ENCODE results near the gene C9orf72.

C9orf72 gene

DNA sequence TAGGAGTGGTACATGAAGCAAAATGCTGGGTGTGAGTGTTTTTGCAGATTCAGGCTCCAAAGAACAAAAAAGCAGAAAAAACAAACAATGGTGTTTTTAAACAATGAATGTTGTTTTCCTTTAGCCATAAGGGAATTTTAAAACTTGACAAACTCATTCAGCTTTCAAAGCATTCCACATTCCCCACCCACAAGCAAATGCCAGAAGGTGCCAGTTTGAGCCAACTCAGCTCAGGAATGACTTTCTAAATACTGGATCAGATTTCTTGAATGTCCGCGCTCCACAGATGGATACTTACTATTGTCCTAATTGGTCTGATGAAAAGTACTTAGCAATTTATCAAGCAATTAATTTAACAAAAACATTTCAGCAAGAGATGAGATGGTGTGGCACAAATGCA lies 30.8 kb downstream of the C9orf72 start:
- no peak overlapping the region for H3K4me3 ChIP-seq (ENCODE audit: insufficient read depth, low read depth, low read length, poor library complexity, severe bottlenecking)
- no peaks in the 10 kb centered on the region for H3K27me3 ChIP-seq (replicated peaks; ENCODE audit: control insufficient read depth, insufficient read depth, low read length, poor library complexity, severe bottlenecking)
- DNase-seq: no peak
- no peaks in the 10 kb centered on the region for H3K9me3 ChIP-seq (ENCODE audit: control insufficient read depth, low read length)
- H3K36me3 ChIP-seq (ENCODE audit: control insufficient read depth, insufficient read depth, low read length): peaks cover 4% of the 10 kb centered on the region
- H3K27ac ChIP-seq (ENCODE audit: insufficient read depth, low read length, poor library complexity, severe bottlenecking): no peak overlapping the region
- H3K4me1 ChIP-seq (ENCODE audit: control insufficient read depth, insufficient read depth, low read length, poor library complexity, severe bottlenecking): no peaks in the 10 kb centered on the region

DNA sequence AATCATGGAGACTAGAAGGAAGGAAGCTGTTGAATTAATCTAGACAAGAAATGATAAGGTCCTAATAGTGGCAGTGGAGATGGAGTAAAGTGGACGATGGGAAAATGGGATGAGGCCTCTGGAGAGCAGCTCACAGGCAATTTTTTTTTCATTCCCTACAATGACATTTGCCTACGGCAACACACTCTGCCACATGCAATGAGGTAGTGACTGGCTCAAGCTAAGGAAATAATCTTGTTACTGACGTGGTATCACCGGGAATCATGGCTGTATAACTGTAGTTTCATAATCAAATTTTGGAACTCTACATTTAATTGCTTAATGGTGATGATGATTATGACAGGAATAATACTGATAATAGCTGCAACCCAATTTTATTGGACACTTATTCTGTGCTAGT lies 31.5 kb downstream of the C9orf72 start:
- H3K4me1 ChIP-seq (ENCODE audit: control insufficient read depth, insufficient read depth, low read length, poor library complexity, severe bottlenecking): no peaks in the 10 kb centered on the region
- no peak overlapping the region for H3K27ac ChIP-seq (ENCODE audit: insufficient read depth, low read length, poor library complexity, severe bottlenecking)
- no peak overlapping the region for H3K4me3 ChIP-seq (ENCODE audit: insufficient read depth, low read depth, low read length, poor library complexity, severe bottlenecking)
- no peaks in the 10 kb centered on the region for H3K9me3 ChIP-seq (ENCODE audit: control insufficient read depth, low read length)
- DNase-seq: no peak
- peaks cover 4% of the 10 kb centered on the region for H3K36me3 ChIP-seq (ENCODE audit: control insufficient read depth, insufficient read depth, low read length)
- H3K27me3 ChIP-seq (replicated peaks; ENCODE audit: control insufficient read depth, insufficient read depth, low read length, poor library complexity, severe bottlenecking): no peaks in the 10 kb centered on the region

DNA sequence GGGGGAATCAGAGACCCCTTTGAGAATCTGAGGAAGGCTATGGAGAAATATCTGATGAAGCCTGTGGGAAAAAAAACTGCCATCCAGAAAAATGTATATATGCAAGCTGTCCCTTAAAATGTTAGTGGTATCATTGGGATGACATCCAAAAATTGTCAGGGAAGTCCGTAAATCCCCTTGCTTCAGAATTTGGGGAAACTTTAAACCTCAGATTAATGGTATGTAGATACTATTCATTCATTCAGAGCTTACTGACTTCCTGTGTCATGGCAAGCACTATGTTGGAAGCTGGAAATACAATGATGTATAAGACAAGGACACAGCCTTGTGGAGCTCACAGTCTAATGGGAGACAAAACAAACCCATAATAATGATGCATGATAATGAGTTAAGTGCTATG lies 32.8 kb downstream of the C9orf72 start:
- Histone ChIP-seq H3K4me1 (ENCODE audit: control insufficient read depth, insufficient read depth, low read length, poor library complexity, severe bottlenecking) (no peaks in the 10 kb centered on the region), H3K36me3 (ENCODE audit: control insufficient read depth, insufficient read depth, low read length) (peaks cover 4% of the 10 kb centered on the region), H3K27ac (ENCODE audit: insufficient read depth, low read length, poor library complexity, severe bottlenecking) (no peak overlapping the region), H3K9me3 (ENCODE audit: control insufficient read depth, low read length) (no peaks in the 10 kb centered on the region), H3K27me3 (replicated peaks; ENCODE audit: control insufficient read depth, insufficient read depth, low read length, poor library complexity, severe bottlenecking) (no peaks in the 10 kb centered on the region), H3K4me3 (ENCODE audit: insufficient read depth, low read depth, low read length, poor library complexity, severe bottlenecking) (no peak overlapping the region)
- DNase-seq: no peak

DNA sequence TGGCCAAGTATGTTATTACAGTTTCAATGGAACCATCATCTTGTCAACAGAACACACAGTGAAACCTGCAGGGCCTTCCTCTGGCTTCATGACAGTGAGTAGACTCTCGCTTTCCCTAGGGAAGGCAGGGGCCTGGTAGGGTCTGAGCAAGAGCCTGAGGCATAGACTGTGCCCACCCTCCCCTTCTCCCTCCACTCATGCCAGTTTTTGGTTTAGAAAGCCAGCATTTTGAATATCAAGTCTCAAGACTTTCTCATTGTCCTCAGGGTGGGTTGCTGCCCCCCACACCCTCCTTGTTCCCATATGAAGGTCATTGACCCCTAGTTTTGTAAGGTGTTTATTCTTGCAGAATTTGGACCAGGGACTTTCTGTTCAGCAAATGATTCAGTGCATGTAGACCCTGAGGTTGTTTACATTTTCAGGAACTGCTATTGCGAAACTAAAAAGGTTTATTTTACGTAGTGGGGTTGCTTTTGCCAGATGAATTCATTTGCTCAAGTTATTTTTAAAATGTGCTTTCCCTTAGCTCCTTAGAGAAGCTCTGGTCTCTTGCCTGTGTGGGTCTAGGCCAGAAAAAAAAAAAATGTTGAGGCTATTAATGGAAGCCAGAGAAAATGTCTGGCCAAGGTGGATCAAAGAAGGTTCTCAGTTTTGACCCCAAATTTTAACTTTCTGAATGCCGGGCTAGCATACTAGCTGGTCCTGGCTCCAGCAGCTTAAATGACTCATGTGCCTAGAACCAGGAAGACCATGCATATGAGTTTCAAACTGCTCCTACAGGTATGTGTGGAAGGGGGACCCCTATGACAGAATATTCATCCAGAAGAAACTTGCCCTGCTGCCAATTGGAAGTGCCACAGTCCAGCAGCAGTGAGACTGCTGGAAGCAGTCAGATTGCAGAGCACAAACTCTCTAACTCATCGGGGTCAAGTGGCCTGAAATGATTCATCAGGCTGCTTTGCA lies 33.5 kb downstream of the C9orf72 start:
- Histone ChIP-seq H3K4me3 (ENCODE audit: insufficient read depth, low read depth, low read length, poor library complexity, severe bottlenecking) (no peak overlapping the region), H3K36me3 (ENCODE audit: control insufficient read depth, insufficient read depth, low read length) (peaks cover 4% of the 10 kb centered on the region), H3K27ac (ENCODE audit: insufficient read depth, low read length, poor library complexity, severe bottlenecking) (no peak overlapping the region), H3K9me3 (ENCODE audit: control insufficient read depth, low read length) (no peaks in the 10 kb centered on the region), H3K4me1 (ENCODE audit: control insufficient read depth, insufficient read depth, low read length, poor library complexity, severe bottlenecking) (no peaks in the 10 kb centered on the region), H3K27me3 (replicated peaks; ENCODE audit: control insufficient read depth, insufficient read depth, low read length, poor library complexity, severe bottlenecking) (no peaks in the 10 kb centered on the region)
- no peak for DNase-seq

DNA sequence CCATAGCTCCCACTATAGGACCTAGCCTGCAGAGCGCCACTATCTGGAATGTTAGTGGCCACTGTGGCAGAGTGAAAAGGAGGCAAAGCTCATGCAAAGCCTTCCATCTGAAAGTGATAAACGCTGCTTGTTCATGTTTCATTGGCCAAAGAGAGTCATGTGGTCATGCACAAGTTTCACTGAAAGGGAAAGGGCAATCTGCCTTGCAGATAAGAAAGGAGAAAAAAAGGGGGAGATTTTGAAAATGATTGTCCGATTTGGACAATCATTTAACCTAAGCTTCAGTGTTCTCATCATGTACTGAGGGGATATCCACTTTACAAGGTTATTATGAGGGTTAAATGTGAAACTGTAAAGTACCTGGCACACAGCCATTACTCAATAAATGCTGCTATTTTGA lies 34.6 kb downstream of the C9orf72 start:
- no peaks in the 10 kb centered on the region for H3K27me3 ChIP-seq (replicated peaks; ENCODE audit: control insufficient read depth, insufficient read depth, low read length, poor library complexity, severe bottlenecking)
- no peak for DNase-seq
- no peaks in the 10 kb centered on the region for H3K4me1 ChIP-seq (ENCODE audit: control insufficient read depth, insufficient read depth, low read length, poor library complexity, severe bottlenecking)
- peaks cover 4% of the 10 kb centered on the region for H3K36me3 ChIP-seq (ENCODE audit: control insufficient read depth, insufficient read depth, low read length)
- H3K4me3 ChIP-seq (ENCODE audit: insufficient read depth, low read depth, low read length, poor library complexity, severe bottlenecking): no peak overlapping the region
- H3K9me3 ChIP-seq (ENCODE audit: control insufficient read depth, low read length): no peaks in the 10 kb centered on the region
- no peak overlapping the region for H3K27ac ChIP-seq (ENCODE audit: insufficient read depth, low read length, poor library complexity, severe bottlenecking)

DNA sequence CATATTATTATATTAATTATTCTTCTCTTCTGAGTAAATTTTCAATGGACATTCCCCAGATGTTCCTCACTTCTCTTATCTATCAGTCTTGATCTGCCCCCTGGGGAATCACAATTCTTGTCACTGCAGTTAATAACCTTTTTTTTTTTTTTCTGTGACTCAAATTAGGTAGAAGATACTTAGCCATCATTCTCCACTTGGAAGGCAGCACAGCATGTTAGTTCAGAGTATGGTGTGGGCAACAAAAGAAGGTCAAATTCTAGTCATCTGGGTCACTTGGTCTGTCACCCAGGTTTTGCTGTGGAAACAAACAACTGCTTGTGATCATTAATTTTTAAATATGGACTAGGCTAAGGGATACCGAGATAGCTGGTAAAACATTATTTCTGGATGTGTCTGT lies 35.5 kb downstream of the C9orf72 start:
- Histone ChIP-seq H3K27me3 (replicated peaks; ENCODE audit: control insufficient read depth, insufficient read depth, low read length, poor library complexity, severe bottlenecking) (no peaks in the 10 kb centered on the region), H3K9me3 (ENCODE audit: control insufficient read depth, low read length) (no peaks in the 10 kb centered on the region), H3K27ac (ENCODE audit: insufficient read depth, low read length, poor library complexity, severe bottlenecking) (no peak overlapping the region), H3K4me1 (ENCODE audit: control insufficient read depth, insufficient read depth, low read length, poor library complexity, severe bottlenecking) (no peaks in the 10 kb centered on the region), H3K4me3 (ENCODE audit: insufficient read depth, low read depth, low read length, poor library complexity, severe bottlenecking) (no peak overlapping the region), H3K36me3 (ENCODE audit: control insufficient read depth, insufficient read depth, low read length) (peaks cover 4% of the 10 kb centered on the region)
- no peak for DNase-seq

DNA sequence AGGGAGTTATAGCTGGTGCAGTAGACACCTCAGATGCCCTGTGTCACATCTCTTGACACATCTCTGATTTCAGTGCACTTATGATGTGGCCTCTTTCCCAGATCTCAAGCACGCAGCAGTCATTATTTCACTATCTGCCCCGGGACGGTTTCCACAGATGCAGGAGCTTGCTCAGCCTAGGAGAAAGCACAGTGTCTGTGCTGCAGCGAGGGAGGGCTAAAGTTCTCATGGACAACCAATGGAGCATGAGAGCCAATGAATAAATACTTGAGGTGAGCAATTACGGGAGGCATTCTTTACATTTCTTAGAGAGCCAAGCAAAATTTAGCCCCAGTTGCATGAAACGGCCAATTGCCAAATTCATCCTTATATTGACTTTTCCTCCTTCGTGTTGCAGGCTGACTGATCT lies 36.2 kb downstream of the C9orf72 start:
- H3K27me3 ChIP-seq (replicated peaks; ENCODE audit: control insufficient read depth, insufficient read depth, low read length, poor library complexity, severe bottlenecking): no peaks in the 10 kb centered on the region
- H3K9me3 ChIP-seq (ENCODE audit: control insufficient read depth, low read length): no peaks in the 10 kb centered on the region
- H3K36me3 ChIP-seq (ENCODE audit: control insufficient read depth, insufficient read depth, low read length): no peaks in the 10 kb centered on the region
- no peak for DNase-seq
- H3K4me3 ChIP-seq (ENCODE audit: insufficient read depth, low read depth, low read length, poor library complexity, severe bottlenecking): no peak overlapping the region
- no peak overlapping the region for H3K27ac ChIP-seq (ENCODE audit: insufficient read depth, low read length, poor library complexity, severe bottlenecking)
- no peaks in the 10 kb centered on the region for H3K4me1 ChIP-seq (ENCODE audit: control insufficient read depth, insufficient read depth, low read length, poor library complexity, severe bottlenecking)

DNA sequence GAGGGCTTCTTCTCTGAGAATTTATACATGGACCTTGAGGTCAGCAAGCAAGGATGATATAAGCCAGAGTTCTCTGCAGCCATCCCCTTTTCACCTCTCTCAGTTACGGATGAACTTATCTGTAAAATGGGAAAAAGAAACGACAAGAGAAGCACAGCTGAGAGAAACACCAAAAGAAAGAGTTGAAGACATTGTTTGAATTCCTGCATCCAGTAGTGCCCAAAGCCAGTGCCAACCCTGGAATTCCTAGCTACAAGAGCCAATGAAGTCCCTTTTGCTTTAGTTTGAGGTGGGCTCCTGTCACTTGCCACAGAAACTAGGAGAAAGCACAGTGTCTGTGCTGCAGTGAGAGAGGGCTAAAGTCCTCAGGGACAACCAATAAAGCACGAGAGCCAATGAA lies 37.1 kb downstream of the C9orf72 start:
- H3K36me3 ChIP-seq (ENCODE audit: control insufficient read depth, insufficient read depth, low read length): no peaks in the 10 kb centered on the region
- no peaks in the 10 kb centered on the region for H3K9me3 ChIP-seq (ENCODE audit: control insufficient read depth, low read length)
- DNase-seq: no peak
- H3K27me3 ChIP-seq (replicated peaks; ENCODE audit: control insufficient read depth, insufficient read depth, low read length, poor library complexity, severe bottlenecking): no peaks in the 10 kb centered on the region
- H3K4me3 ChIP-seq (ENCODE audit: insufficient read depth, low read depth, low read length, poor library complexity, severe bottlenecking): no peak overlapping the region
- no peak overlapping the region for H3K27ac ChIP-seq (ENCODE audit: insufficient read depth, low read length, poor library complexity, severe bottlenecking)
- no peaks in the 10 kb centered on the region for H3K4me1 ChIP-seq (ENCODE audit: control insufficient read depth, insufficient read depth, low read length, poor library complexity, severe bottlenecking)

DNA sequence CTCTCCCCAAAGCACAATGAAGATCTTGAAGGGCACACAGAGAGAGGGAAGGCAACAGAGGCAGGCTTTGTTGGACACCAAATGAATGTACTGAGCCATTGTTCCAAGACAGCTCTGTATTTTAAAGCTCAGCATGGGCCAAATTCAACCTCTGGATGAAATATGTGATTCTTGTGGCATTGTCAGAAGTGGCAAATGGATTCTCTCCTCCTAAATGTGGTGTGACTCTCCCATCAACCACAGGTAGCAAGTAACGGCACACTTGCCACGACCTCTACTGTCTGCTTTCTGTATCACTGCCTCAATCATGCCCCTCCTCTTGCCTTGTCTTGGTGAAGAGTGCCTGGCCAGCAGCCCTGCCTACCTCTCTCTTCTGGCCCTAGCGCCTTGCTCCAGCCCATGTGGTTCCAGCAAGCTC lies 37.6 kb downstream of the C9orf72 start:
- Histone ChIP-seq H3K9me3 (ENCODE audit: control insufficient read depth, low read length) (no peaks in the 10 kb centered on the region), H3K4me3 (ENCODE audit: insufficient read depth, low read depth, low read length, poor library complexity, severe bottlenecking) (no peak overlapping the region), H3K4me1 (ENCODE audit: control insufficient read depth, insufficient read depth, low read length, poor library complexity, severe bottlenecking) (no peaks in the 10 kb centered on the region), H3K36me3 (ENCODE audit: control insufficient read depth, insufficient read depth, low read length) (no peaks in the 10 kb centered on the region), H3K27me3 (replicated peaks; ENCODE audit: control insufficient read depth, insufficient read depth, low read length, poor library complexity, severe bottlenecking) (no peaks in the 10 kb centered on the region), H3K27ac (ENCODE audit: insufficient read depth, low read length, poor library complexity, severe bottlenecking) (no peak overlapping the region)
- DNase-seq: no peak

DNA sequence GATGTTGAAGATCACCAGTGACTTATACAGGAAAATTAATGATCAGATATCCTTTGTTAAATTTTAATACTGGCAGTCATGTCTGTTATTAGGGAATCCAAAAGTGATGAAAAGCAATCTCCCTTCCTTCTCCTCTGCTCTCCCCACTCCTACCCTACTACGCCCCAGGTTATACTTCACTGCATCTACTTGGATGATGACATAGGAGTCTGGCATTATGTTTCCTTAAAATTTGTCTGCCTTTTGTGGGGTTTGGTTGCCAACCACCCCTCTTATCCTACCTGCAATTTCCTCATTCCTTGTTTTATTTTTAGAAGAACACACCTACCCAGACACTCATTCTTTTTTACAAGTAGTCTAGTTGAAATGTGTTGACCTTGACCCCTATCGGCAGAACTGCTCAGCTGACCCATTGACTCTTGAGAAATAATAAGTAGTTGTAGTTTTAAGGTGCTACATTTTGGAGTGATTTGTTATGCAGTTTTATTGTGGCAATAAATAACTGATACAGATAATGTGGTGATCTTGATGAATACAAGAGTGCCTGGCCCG lies 38.5 kb downstream of the C9orf72 start:
- Histone ChIP-seq H3K27ac (ENCODE audit: insufficient read depth, low read length, poor library complexity, severe bottlenecking) (no peak overlapping the region), H3K4me3 (ENCODE audit: insufficient read depth, low read depth, low read length, poor library complexity, severe bottlenecking) (no peak overlapping the region)

More for the DNA sequence above, 38.5 kb downstream of the C9orf72 start:
- no peaks in the 10 kb centered on the region for H3K27me3 ChIP-seq (replicated peaks; ENCODE audit: control insufficient read depth, insufficient read depth, low read length, poor library complexity, severe bottlenecking)
- DNase-seq: no peak
- no peaks in the 10 kb centered on the region for H3K4me1 ChIP-seq (ENCODE audit: control insufficient read depth, insufficient read depth, low read length, poor library complexity, severe bottlenecking)
- no peaks in the 10 kb centered on the region for H3K36me3 ChIP-seq (ENCODE audit: control insufficient read depth, insufficient read depth, low read length)
- H3K9me3 ChIP-seq (ENCODE audit: control insufficient read depth, low read length): no peaks in the 10 kb centered on the region

Data from effector memory CD4-positive, alpha-beta T cell (primary cell).